Measurements from ENCODE around the gene TMEM212. TPM values are rescaled to one million over a fixed set of nuclear protein-coding genes. Genes with fewer than 3 reads are reported as not detected.

The TMEM212 gene
- total and polyA plus RNA-seq, 2 of the 13 experiments (the other 11 are each of a cell fraction or from before 2014, with no cell fraction given): not detected

- Histone ChIP-seq H3K36me3 (replicated peaks in 1 of 2; ENCODE audit: control insufficient read depth in 1 of 2, insufficient read depth in 2 of 2, low read length in 2 of 2) (no peaks in the 10 kb centered on the region), H3K9me3 (ENCODE audit: low read length) (no peaks in the 10 kb centered on the region), H3K4me3 (replicated peaks in 1 of 3; ENCODE audit: insufficient read depth in 1 of 3, low read depth in 2 of 3, low read length in 3 of 3) (no peak overlapping the region), H3K27me3 (ENCODE audit: control insufficient read depth in 1 of 2, insufficient read depth in 2 of 2, low read length in 2 of 2) (no peaks in the 10 kb centered on the region), H3K9ac (ENCODE audit: insufficient read depth, low read depth, low read length) (no peak overlapping the region), H4K20me1 (ENCODE audit: insufficient read depth, low read length) (no peaks in the 10 kb centered on the region), H3K4me1 (ENCODE audit: insufficient read depth, low read length) (peaks cover 24% of the 10 kb centered on the region), H3K27ac (ENCODE audit: extremely low read length, insufficient read depth, low read length) (no peak overlapping the region), H2AFZ (ENCODE audit: low read length) (no peak overlapping the region), H3K79me2 (ENCODE audit: insufficient read depth, low read length) (no peaks in the 10 kb centered on the region), H3K4me2 (ENCODE audit: low read depth, low read length) (no peak overlapping the region)
- DNase-seq (ENCODE audit: low spot score) (no peak), ATAC-seq (no peak), FAIRE-seq (no peak)
- in situ Hi-C loops (cut with HindIII; ENCODE audit: extremely low pct_ligation_motif_present, low pct_unique_long_range_greater_than_20kb) (no loop called here), intact Hi-C loops (cut with micrococcal nuclease; ENCODE audit: unreplicated experiment) (no loop called here)
- BruUV-seq (replicated peaks): no TSS peak
- CTCF ChIA-PET (ENCODE audit: low intra/inter-chr PET ratio, low total read pairs): no interaction called here
- POLR2A ChIA-PET: interaction anchor here (1.2 kb wide), 1 partner anchor 12 kb away, joined by 3 read pairs; no protein-coding TSS in a partner anchor
- TF ChIP-seq SIN3B (IDR thresholded peaks at IDR 0.05; ENCODE audit: low read length) (no peak), ZNF841 (CRISPR knock-in tag; IDR thresholded peaks at IDR 0.05; ENCODE audit: borderline replicate concordance) (no peak), ZBTB21 (CRISPR knock-in tag; IDR thresholded peaks at IDR 0.05) (no peak)
- 88% methylated on average over 5 of the region's 5 CpGs for WGBS (ENCODE audit: low lambda C conversion rate)
These were observed 52.8 kb downstream of the TMEM212 start for GRCh38 chr3:171895900-171896299.

GRCh38 chr3:171896316-171896715, 53.2 kb downstream of the TMEM212 start:
- Histone ChIP-seq H3K4me2 (ENCODE audit: low read depth, low read length) (no peak overlapping the region), H3K4me1 (ENCODE audit: insufficient read depth, low read length) (peaks cover 27% of the 10 kb centered on the region), H3K9ac (ENCODE audit: insufficient read depth, low read depth, low read length) (no peak overlapping the region), H4K20me1 (ENCODE audit: insufficient read depth, low read length) (no peaks in the 10 kb centered on the region), H3K4me3 (replicated peaks in 1 of 3; ENCODE audit: insufficient read depth in 1 of 3, low read depth in 2 of 3, low read length in 3 of 3) (no peak overlapping the region), H3K36me3 (replicated peaks in 1 of 2; ENCODE audit: control insufficient read depth in 1 of 2, insufficient read depth in 2 of 2, low read length in 2 of 2) (no peaks in the 10 kb centered on the region), H2AFZ (ENCODE audit: low read length) (no peak overlapping the region), H3K27me3 (ENCODE audit: control insufficient read depth in 1 of 2, insufficient read depth in 2 of 2, low read length in 2 of 2) (no peaks in the 10 kb centered on the region), H3K27ac (ENCODE audit: extremely low read length, insufficient read depth, low read length) (no peak overlapping the region), H3K9me3 (ENCODE audit: low read length) (no peaks in the 10 kb centered on the region), H3K79me2 (ENCODE audit: insufficient read depth, low read length) (no peaks in the 10 kb centered on the region)
- TF ChIP-seq ZNF563 (CRISPR knock-in tag; IDR thresholded peaks at IDR 0.05): no peak
- no peak for DNase-seq (ENCODE audit: low spot score)
- in situ Hi-C loops (cut with HindIII; ENCODE audit: extremely low pct_ligation_motif_present, low pct_unique_long_range_greater_than_20kb): no loop called here
- intact Hi-C loops (cut with micrococcal nuclease; ENCODE audit: unreplicated experiment): no loop called here
- WGBS (ENCODE audit: low lambda C conversion rate): 100% methylated on average over 3 of the region's 3 CpGs
- no TSS peak for BruUV-seq (replicated peaks)
- CTCF ChIA-PET (ENCODE audit: low intra/inter-chr PET ratio, low total read pairs): no interaction called here
- FAIRE-seq: no peak
- POLR2A ChIA-PET: interaction anchor here (1.2 kb wide), 1 partner anchor 13 kb away, joined by 3 read pairs; no protein-coding TSS in a partner anchor
- no peak for ATAC-seq

Data from HepG2 (cell line).